Measurements from ENCODE around the gene CENPU.

The CENPU gene

DNA sequence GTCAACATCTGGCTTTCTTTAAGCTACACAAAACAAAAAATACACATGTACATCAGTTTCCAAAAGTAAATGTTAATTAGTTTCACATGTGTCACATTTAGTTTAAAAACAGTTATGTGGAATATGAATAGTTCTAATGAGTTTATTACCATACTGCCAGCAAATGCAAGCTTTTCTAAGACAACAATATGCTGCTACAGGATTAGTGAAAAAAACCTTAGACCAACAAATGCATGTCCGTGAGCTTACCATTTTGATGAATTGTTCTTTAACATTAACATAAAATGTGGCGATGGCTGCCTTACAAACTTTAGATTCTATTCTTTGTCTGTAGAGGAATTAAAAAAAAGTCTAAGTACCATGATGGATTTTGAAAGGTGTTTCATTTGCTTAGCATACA is 31.8 kb downstream of the CENPU start:
- DNase-seq: no peak

DNA sequence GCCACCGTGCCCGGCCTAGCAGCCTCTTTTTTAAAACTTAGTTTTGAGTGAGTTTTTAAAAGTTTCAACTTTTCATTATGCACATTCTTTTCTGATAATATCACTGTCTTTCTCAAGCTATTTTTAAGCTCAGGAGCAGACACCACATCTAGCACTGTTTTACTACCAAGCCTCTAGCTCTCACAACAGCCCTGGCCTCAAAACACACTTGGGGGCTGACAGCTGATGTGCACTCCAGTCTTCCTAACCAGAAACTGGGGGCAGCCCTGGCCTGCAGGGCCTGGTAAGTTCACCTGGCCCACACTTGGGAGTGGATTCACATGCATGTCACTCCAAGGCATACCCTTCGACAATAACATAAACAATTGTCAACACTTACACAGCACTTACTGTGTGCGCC is 34.0 kb downstream of the CENPU start:
- no peak for DNase-seq

DNA sequence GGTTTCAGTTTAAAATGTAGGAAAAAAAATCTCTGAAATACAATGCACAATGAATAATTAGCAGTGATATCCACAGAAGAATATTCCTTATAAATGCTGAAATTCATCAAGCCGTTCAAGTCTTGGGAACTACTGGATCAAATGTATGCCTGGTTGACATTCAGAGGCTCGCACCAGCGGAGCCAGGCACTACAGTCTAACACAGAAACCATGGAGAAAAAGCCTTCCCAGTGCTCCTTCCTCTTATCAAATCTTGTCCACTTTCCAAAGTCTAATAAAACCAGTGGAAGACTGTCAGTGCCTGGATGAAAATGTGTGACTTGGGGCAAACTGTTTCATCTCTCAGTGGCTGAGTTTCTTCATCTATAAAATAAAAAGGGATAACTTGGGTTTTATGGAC is 35.9 kb downstream of the CENPU start:
- no peak for DNase-seq

DNA sequence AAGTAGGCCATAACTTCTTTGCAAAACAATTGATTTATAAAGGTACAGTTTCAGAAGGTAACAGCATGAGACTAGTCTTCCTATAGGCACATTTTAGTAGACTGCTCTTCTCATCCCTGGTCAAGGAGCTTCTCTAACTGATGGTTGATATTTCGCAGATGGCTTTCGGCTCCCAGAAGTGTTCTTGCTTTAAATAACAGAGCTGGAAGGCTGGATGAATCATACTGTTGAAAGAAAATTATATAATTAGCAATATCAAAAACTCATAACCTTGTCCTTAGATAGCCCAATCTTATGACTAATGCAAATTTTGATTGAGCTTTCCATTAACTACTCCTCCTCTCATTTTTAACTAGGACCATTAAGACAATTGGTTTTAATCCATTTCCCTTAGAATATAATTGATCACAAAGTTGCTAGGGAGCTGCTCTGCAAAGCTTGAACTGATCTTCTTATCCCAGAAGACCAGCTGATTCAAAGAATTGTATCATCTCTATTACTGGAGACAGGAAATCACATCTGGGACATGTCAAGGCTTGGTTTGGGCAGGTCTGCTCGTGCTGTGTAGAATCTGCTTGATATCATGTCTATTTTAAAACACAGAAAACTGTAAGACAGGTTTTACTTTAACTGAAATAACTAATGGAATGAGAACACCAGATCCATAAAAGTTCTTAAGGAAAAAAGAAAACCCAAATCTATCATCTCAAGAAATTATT is 38.6 kb downstream of the CENPU start:
- no peak for DNase-seq

- DNase-seq: no peak
Measured at GRCh38 chr4:184694412-184694956, 39.4 kb downstream of the CENPU start.

GRCh38 chr4:184693056-184693455 is 40.8 kb downstream of the CENPU start:
- DNase-seq: no peak

DNA sequence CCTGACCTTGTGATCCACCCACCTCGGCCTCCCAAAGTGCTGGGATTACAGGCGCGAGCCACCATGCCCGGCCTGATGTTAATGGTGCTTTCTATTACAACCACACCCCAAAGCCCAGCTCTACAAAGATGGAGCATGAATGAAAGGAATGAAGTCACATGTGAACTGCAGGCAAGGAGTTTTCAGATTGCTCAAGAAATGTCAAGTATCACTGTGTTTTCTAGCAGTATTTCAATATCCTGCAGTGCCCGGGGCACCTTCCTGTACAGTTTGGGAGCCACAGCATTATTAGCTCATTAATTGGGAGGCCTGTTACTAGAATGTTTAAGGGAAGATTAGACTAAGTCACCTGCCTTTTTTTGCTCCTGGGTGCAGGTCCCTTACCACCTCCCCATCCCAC is 44.2 kb downstream of the CENPU start:
- DNase-seq: no peak

GRCh38 chr4:184688447-184688846 is 45.4 kb downstream of the CENPU start:
- no peak for DNase-seq

GRCh38 chr4:184688005-184688404 is 45.9 kb downstream of the CENPU start:
- DNase-seq: no peak

GRCh38 chr4:184684491-184685189 is 49.3 kb downstream of the CENPU start:
- DNase-seq: no peak

- no peak for DNase-seq
Measured at GRCh38 chr4:184681916-184682315, 52.0 kb downstream of the CENPU start.

GRCh38 chr4:184680698-184681097 is 53.2 kb downstream of the CENPU start:
- DNase-seq: no peak

- DNase-seq: no peak
Measured at GRCh38 chr4:184675821-184676492, 57.9 kb downstream of the CENPU start.

DNA sequence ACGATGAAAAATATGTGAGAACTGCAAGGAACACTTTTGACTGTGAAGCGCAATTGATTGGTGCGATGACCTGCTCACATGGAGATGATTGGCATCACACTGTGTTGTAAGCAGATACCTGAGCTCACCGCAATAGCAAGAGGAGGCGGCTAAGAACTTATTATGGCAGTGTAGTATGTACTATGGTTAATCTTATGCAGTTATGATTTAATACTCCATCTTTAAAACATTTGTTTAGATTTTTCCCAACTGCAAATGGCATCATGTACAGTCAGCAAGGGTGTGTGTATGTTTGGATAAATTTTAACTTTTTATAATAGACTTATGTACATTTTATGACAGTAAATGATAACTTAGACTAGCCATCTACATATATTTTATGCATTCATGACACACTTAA is 58.9 kb downstream of the CENPU start:
- no peak for DNase-seq

DNA sequence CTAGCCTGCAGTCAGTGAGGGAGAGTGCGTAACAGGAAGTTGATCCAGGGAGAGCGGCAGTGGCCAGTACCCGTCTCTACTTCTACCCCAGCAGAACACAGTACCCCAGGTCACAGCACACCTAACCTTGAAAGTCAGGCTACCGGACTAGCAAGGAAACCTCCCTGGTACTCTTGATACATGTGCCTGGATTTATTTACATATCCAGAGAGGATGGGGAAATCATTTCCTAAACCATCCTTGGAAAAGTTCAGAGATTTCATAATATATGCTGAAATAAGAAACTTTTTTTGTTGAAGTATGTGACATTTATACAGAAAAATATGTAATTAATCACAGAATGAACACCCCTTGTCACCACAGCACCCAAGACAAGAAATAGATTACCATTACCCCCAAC is 59.9 kb downstream of the CENPU start:
- DNase-seq: no peak

DNA sequence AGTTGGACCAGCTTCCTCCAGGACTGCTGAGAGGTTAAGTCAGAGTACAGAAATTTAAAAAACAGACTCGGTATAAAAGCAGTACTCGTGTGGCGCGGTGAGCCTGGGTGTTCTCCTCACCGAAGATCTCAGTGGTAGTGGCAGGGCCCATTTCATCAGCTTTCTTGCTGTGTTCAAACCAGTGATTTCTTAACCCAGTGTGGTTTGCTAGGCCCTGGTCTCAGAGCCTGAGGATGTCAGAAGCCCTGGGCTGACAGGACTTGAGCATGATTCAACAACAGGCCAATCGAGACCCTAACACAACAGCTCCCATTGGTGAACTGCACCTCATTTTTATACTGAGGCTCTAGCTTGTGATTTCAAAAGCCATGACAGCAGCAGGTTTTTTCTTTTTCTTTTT is 61.2 kb downstream of the CENPU start:
- DNase-seq: no peak

DNA sequence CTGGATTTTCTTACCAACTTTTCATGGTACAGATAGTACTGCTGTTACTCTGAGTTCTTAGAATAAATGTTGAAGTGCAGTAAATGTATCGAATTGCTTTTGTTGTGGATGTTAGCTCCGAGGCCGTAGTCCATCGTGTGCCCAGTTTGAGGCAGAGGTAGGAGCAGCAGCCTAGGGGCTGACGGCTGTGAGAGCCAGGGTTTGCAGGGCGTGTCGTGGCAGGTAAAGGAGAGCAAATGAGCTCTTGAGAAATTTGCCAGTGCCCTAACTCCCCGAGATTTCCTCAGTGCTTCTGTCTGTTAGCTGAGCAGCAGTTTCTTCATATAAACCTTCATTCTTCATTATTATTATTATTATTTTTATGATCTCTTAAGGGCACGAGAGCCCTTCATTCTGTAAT is 62.8 kb downstream of the CENPU start:
- DNase-seq: no peak

DNA sequence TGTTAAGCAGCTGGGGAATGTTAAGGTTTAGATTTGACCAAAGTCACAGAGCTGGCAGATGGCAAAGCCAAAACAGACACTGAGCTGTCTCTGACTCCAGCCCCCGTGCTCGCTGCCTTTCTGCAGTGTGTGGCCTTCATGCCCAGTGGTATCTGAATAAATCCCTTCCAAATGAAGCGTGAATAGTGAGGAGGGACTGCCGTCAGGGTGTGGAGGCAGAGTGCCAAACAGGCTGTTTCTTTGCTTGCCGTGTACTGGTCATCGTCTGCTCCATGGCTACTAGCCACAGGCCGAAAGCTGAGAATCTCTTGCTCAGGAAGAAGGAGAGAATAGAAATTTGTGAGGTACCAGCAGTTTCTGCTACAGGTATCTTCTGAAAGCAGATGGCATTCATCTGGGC is 64.6 kb downstream of the CENPU start:
- no peak for DNase-seq

GRCh38 chr4:184668511-184669114 is 65.3 kb downstream of the CENPU start:
- DNase-seq: no peak

GRCh38 chr4:184668096-184668495 is 65.8 kb downstream of the CENPU start:
- DNase-seq: no peak

GRCh38 chr4:184666670-184667069 is 67.2 kb downstream of the CENPU start:
- no peak for DNase-seq

GRCh38 chr4:184664445-184665210 is 69.3 kb downstream of the CENPU start:
- no peak for DNase-seq

DNA sequence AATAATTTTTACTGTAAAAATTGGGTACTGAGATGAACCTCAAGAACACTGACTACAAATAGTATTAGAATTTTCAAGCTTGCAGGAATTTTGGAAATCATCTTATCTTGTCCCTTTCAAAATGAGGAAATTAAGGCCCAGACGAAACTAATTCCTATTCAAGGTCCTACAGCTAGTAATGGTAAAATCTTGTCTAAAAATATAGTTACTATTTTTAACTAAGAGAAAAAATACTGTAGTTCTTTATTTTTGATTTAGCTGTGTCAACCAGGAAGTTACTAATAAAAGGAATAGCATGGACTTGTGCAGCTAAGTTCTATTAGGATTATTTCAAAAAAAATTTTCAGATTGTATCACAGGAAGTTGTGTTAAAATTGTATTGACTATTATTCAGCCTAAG is 71.7 kb downstream of the CENPU start:
- DNase-seq: no peak
